Left ventricle myocardium superior (tissue), 1 donor: ENCODE results near the gene KCNN2. TPM values are rescaled to one million over a fixed set of nuclear protein-coding genes. Genes with fewer than 3 reads are reported as not detected.

Source experiments
- ATAC-seq: fragments of 200-7000 bp; cut with Tn5 transposase; one replicate; pipeline ENCODE4 v1.9.1; 2020; ENCODE audit warnings: mild to moderate bottlenecking, moderate library complexity
- DNase-seq: peaks from one replicate; pipeline ENCODE4 v3.0.0-alpha.2; 2020
- intact Hi-C: fragments of 100-400 bp; cut with micrococcal nuclease; formaldehyde crosslinking; loops from one replicate; pipeline ENCODE4 v1.11.0; 2022
- total RNA-seq: library from RNA; stranded (reverse); fragmentation: NEBNext Ultra II Directional; extraction: Animal tissue kit (Norgen Biotek cat#: 25700); gene quantifications from one replicate; pipeline ENCODE4 v1.2.1, GENCODE V29; 2021
- donor health status: DM: no; HTN: yes; CAD: no; lungs with severe emphysema.

KCNN2 gene
- total RNA-seq, 1 donor from 2014 or later, result 10.5 TPM

DNA sequence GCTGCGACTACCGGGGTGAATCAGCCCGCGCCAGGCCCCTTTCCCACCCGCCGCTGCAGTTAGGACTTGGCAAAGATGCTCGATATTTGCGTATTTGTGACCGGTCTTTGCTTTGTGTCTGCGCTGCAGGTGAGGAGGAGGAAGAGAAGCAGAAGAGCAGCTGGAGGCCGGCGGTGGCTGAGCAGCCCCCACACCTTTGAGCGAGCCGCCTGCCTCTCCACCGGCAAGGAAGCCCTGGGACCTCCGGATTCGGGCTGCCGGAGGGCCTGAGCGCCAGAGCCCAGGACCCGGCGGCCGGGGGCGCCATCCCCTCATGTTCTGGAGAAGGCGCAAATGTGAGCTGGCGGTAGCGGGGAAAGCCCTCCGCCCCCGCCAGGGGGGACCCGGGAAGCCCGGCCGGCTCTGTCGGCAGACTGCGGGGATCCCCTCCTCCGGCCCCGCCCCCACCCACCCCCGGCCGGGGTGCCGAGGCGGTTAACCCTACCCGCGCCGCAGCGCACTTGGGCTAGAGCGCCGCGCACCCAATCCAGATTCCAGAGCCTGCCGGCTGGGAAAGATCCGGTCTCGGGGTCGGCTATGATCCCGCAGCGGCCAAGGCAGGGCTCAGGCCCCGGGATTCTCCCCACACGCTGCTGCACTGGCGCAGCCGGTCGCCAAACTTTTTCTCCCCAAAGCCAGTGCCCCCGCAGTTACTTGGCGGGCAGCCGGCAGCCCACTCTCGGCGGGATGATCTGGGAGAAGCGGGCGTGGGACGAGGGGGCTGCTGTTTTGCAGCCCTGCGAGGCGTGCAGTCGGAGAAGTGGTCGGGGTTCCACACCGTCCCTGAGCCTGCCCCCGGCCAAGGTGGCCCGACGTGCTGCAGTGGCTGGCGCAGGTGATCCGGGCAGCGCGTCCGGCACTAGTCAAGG is 800 bp upstream of the KCNN2 start:
- intact Hi-C loops, result no loop called here
- DNase-seq, result peak; percentile 47
- peak; percentile 61 for ATAC-seq

DNA sequence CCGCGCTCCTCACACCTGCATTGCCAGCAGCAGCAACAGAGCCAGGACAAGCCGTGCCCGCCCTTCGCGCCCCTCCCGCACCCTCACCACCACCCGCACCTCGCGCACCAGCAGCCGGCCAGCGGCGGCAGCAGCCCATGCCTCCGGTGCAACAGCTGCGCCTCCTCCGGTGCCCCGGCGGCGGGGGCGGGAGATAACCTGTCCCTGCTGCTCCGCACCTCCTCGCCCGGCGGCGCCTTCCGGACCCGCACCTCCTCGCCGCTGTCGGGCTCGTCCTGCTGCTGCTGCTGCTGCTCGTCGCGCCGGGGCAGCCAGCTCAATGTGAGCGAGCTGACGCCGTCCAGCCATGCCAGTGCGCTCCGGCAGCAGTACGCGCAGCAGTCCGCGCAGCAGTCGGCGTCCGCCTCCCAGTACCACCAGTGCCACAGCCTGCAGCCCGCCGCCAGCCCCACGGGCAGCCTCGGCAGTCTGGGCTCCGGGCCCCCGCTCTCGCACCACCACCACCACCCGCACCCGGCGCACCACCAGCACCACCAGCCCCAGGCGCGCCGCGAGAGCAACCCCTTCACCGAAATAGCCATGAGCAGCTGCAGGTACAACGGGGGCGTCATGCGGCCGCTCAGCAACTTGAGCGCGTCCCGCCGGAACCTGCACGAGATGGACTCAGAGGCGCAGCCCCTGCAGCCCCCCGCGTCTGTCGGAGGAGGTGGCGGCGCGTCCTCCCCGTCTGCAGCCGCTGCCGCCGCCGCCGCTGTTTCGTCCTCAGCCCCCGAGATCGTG is 517 bp downstream of the KCNN2 start:
- no peak for DNase-seq
- ATAC-seq, result peak; percentile 65
- intact Hi-C loops, result no loop called here

DNA sequence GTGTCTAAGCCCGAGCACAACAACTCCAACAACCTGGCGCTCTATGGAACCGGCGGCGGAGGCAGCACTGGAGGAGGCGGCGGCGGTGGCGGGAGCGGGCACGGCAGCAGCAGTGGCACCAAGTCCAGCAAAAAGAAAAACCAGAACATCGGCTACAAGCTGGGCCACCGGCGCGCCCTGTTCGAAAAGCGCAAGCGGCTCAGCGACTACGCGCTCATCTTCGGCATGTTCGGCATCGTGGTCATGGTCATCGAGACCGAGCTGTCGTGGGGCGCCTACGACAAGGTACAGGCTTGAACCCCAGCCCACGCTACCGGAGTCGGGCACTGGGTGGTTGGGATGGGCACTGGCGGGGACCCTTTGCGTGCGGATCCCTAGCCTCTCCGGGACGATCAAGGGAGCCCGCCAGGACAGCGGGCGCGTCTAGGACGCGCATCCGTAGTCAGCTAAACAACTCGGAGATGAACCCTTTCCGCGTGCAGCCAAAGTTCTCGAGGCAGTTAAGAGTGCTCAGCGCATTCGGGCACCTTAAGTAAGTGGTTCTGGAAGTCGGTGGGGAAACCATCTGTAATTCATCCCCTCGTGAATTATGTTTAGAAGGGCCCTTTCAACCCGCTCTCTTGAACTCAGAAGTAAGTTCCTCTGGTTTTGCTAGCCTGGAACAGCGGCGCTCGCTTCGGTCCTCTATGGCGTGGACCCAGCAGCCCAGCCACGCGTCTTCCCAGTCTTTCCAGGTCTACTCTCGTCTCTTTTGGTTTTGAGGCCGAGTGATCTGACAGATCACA is 1.3 kb downstream of the KCNN2 start:
- ATAC-seq (peak; percentile 1), DNase-seq (peak; percentile 28)
- intact Hi-C loops, result no loop called here

DNA sequence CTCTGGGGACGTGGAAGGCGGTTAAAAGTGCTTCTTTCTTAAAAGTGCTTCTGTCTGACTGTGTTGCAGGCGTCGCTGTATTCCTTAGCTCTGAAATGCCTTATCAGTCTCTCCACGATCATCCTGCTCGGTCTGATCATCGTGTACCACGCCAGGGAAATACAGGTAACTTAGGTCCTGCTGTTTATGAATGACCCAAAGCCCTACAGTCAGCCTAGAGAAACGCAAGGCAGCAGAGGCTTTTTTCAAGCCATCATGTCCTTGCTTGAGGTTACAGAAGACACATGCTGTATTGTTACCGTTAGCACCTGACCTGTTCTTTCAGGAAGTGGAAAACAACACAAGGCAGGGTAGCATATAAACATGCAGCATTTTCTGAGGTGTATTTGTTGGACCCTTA is 2.0 kb downstream of the KCNN2 start:
- ATAC-seq, result no peak
- no peak for DNase-seq
- intact Hi-C loops, result no loop called here

DNA sequence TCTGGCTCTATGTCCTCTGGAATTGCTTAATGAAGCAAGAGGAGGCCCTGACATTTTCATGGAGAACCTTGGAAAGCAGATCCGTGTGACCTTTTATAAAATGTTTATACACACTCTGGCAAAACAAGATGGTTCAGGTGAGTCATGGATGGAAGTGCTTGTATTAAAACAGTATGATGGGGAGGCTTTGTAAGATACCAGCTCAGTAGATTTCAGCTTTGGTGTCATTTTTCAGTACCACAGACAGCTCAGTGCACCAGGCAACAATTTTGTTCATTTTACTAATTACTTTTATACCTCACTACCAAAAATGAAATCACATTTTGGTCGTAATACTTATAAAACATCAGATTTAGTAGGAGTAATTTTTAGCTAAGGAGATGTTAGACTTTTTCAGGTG is 5.2 kb downstream of the KCNN2 start:
- intact Hi-C loops, result no loop called here
- DNase-seq, result no peak

DNA sequence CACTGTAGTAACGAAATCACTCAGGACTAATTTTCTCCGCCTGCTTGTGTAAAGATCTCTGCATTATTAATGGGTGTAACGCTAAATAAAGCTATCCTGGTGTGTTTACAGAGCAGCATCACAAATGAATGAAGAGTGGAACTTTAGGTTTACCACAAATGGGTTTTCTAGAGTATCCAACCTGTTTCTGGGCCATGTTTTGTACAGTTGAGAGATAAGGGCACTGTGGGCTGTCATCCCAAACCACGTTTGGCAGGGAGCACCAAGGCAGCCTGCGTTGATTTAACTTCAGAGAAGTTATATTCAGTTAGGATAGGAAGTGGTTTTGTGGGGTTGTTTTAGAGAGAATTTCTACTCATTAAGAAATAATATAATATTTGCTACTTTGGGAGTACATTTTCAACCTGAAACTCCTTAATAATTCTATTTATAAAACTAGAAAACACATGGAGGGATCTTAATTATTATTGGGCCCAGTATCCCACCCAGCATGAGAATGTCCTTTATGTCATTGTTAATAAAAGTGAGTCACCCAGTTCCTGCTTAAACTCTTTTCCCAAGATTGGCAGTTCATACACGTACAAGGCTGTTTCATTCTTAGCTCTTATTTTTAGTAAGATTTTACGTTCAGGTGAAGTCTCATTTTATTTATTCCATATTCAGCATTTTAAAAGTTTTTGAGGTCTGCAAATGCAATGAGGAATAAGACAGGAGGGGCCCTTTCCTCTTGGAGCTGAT is 8.0 kb downstream of the KCNN2 start:
- intact Hi-C loops, result no loop called here
- ATAC-seq (no peak), DNase-seq (no peak)

More for the DNA sequence above, 5.2 kb downstream of the KCNN2 start:
- ATAC-seq, result no peak

DNA sequence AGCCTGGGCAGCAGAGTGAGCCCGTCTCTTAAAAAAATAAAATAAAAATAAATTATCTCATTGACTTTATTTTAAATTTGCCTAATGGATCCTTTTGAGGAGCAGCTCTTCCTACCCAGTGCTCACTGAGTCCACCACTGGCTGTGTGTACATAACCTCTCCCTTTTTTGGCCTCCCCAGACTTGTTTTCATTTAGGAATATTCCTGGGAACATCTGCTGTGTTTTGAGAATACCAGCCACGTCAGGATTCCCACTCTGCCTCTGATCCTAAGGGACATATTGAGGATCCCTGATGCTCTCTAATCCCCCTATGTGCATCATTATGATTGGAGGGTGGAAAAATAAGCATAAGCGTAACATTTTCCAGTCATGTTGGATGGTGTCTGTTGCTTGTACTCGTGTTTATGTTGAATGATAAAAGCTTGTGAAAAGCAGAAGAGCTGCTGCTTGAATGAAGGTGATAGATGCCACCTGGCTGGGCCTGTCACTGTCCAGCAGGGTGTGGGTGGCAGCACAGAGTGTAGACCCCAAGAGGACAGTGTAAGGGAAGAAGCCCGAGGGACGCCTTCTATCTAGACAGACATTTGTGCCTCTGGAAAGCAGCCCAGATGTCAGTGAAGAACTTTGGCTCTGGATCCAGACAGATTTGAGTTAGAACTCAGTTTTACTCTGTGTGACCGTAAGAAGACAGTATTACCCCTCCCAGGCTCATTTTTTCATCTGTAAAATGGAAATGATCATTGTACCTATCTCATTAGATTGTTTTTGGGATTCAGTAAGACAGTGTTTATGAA is 15.4 kb downstream of the KCNN2 start:
- DNase-seq, result no peak
- intact Hi-C loops, result no loop called here
- peak; percentile 32 for ATAC-seq

DNA sequence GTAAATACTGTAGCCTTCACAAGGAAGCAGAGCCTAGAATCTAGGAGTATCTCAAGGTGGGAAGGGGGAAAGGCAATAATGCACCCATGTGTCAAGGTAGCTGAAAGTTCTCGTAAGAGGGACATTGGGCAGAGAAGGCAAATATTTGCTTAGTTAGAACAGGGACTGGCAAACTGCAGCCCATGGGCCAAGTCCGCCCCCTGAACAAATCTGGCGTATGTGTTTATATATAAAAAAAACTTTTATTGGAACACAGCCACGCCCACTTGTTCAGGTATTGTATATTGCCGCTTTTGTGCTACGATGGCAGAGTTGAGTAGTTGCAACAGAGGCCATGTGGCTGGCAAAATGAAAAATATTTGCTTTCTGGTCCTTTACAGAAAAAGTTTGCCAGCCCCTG is 16.1 kb downstream of the KCNN2 start:
- DNase-seq, result no peak
- intact Hi-C loops, result no loop called here
- no peak for ATAC-seq

DNA sequence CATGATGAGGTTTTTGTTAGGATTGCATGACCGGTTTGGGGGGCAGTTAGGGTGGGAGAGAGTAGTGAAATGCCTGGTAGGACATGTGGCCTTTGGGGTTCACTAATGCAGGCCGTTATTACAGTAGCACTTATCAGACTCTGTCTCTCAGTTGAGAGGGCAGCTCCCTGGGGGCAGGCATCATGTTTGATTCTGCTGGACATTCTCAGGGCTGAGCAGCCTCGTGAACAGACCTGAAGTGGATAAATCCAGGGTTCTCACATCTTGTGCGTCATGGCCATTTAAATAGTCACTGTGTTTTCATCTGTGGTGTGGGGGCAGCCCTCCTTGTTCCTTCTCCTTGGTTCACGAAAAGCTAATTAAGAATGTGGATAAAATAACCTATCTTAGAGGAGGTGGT is 18.9 kb downstream of the KCNN2 start:
- DNase-seq, result no peak
- intact Hi-C loops, result no loop called here
- no peak for ATAC-seq

DNA sequence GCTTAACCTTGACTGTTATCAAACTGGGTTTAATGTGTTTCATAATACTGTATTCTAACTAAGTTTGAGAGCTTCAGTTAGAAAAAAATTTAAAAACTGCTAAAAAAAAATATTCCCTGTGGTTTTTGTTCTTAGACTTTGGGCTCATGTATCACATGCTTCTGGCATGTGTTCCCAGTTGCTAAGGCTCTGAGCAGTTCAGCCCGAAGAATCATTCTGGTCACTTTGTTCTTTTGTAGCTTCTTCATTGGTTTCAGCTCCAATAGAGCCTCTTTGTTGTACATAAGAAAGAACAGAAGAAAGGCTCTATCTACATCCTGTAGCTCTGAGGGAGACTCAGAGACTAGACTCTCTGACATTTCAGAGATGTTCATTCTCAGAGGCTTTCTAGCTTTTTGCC is 25.6 kb downstream of the KCNN2 start:
- DNase-seq, result no peak
- ATAC-seq, result no peak
- intact Hi-C loops, result no loop called here

DNA sequence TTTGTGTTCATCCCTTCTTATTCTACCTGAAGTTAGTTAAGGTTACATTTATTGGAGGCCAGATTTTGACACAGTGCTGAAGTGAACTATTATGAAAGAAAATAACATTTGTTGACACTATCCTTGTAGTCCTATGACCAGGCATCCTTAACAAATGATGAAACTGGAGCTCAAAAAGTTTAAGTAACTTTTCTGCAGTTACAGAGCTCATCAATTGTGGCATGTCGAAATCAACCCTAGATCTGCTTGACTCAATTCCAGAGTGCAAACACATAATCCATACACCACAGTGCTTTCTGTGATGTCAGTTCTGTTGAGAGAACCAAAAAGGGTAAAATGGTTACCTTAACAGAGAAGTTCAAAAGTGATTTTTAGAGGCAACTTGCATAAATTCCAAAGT is 28.6 kb downstream of the KCNN2 start:
- DNase-seq (no peak), ATAC-seq (no peak)
- intact Hi-C loops, result no loop called here

DNA sequence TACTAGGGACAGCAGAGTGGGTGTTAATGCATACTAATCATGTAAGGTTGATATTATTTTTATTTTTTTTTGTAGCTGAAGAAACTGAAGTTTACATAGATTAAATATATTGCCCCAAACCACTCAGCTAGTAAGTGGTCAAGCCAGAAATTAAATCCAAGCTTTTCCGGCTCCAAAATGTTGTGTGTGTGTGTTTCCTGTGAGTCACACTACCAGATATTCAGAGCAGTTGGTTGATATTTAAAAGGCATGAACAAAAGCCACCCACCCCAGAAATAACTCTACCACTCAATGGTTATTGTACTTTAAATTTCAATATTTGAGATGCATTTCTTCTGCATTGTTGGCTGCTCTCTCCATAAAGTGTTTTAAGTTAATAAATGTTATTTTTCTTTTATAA is 29.5 kb downstream of the KCNN2 start:
- intact Hi-C loops, result no loop called here
- no peak for DNase-seq
- no peak for ATAC-seq

DNA sequence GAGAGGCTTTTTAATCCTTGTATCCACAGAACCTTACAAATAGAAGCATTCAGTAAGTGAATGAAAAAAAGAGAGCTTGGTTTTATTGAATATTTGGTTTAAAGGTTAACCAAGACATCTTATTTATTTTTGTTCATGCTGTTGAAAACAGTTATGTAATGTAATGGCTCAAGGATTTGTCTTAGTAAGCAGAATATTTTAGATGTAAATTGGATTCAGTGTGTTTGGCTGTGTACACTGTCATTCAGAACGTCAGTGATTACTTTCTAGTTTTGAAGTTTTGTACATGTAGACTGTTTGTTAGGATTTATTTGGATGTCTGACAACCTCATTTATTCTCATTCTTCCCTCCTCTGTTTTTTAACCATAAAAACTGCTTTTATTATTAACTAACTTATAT is 31.3 kb downstream of the KCNN2 start:
- DNase-seq (no peak), ATAC-seq (no peak)
- intact Hi-C loops, result no loop called here

DNA sequence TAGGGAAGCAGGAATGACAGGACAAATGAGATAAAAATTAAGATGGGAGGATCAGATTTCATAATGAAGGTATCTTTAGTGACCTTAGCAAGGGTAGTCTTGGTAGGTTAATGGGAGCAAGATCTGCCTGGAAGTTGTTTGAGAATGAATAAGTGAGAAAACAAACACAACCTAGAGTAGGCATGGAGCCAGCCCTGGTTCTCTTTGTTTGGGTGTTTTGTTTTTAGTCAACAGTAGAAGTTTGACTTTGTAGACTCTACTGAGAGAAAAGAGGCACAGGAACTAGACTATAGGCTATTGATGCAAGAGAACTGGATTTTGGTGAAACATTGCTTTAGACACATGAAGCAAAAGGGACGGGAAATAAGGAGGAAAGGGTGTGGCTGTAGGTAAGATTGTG is 40.3 kb downstream of the KCNN2 start:
- ATAC-seq (no peak), DNase-seq (no peak)
- intact Hi-C loops, result no loop called here

DNA sequence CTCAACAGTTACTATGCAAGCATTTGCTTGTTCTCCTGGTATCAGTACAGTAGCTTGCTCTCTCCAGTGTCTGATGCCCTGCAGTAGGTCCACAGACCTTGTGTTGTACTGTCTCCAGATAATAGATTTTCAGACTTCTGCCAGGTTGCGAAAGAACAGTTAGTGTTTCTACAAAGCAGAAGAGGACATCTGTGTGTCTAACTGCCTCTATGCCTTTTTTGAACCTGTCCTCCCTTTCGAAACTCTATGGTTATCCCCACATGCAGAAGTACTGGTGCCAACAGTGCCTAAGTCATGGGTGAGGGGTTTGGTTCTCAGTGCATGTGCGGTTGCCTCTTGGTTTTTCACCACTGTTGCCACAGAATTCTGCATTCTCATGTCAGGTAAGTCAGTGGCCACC is 45.9 kb downstream of the KCNN2 start:
- no peak for ATAC-seq
- intact Hi-C loops, result no loop called here
- DNase-seq, result no peak

DNA sequence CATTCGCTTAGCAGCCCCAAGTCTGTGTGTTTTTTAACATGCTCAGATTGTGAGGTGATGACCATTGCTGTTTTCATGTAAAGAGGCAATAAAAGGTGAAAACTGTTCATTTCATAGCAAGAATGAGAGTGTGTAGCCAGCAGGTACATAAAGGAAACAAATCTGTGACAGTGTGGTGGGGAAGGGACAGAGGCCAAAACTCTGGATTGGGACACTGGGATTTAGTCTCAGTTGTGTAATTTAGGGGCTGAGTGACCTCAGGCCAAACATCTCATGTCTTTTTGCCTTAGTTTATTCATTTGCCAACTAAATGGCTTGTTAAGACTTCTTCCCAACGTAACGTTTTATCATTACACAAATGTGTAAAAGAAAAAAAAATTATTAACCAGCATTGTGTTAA is 47.0 kb downstream of the KCNN2 start:
- DNase-seq (no peak), ATAC-seq (no peak)
- intact Hi-C loops, result no loop called here

DNA sequence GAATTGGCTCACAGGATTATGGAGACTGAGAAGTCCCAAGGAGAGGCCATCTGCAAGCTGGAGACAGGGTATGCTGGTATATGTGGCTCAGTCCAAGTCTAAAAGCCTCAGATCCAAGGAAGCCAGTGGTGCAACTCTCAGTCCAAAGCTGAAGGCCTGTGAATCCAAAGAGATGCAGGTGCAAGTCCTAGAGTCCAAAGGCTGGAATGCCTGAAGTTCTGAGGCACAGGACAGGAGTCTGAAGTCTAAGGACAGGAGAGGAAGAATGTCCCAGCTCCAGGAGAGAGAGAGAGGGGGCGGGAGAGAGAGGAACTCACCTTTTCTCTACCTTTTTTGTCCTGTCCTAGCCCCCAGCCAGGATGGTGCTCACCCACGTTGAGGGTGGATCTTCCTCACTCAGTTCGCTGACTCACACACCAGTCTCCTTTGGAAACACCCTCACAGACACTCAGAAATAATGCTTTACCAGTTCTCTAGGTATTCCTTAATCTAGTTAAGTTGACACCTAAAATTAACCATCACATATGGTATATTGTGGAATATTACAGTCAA is 49.6 kb downstream of the KCNN2 start:
- DNase-seq, result no peak
- intact Hi-C loops, result no loop called here
- no peak for ATAC-seq

DNA sequence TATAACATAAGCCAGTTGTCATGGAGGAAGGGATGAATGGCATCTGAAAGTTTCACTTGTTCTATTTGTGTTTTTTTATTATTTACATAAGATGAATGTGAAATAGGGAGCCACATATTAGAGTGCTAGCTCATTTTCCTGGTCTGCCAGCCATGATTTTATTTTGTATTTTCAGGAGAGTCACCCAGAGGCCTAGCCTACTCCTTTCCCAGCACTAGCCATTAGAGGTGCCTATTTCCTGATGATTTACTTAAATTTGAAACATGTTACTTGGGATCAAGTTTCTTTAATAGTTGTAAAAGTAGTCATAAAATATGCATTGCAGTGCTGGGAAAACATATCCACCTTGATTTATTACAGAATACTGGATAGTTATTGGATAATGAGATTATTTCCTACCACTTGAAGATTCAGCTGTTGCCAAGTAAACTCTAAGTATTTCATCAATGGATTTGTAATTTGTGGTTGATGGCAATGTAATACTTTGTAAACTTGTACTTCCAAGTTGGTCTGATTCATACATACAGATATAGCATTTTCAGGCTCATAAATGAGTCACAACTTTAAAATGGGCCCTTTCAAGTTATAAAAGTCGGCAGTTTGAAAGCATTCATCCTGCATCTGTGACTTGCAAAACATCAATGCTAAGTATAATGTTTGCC is 50.8 kb downstream of the KCNN2 start:
- intact Hi-C loops, result no loop called here
- DNase-seq (no peak), ATAC-seq (no peak)
